Naive thymus-derived CD4-positive, alpha-beta T cell (primary cell): ENCODE measurements around the gene LRRC4C. TPM values are rescaled to one million over a fixed set of nuclear protein-coding genes. Genes with fewer than 3 reads are reported as not detected.

Experiments used
- ATAC-seq: fragments of 150-1000 bp; cut with Tn5 transposase; 2 replicates; pipeline ENCODE4 v1.10.0; 2021; ENCODE audit warnings: mild to moderate bottlenecking, moderate library complexity
- CTCF ChIA-PET: fragments of 350-600 bp; sonication (Branson Sonifier 250); formaldehyde crosslinking; loops from one replicate; lab custom pipeline; 2021; ENCODE audit warnings: antibody characterized with exemption; lab: Charles Lee
- POLR2A ChIA-PET: fragments of 350-600 bp; sonication (Branson Sonifier 250); formaldehyde crosslinking; loops from one replicate; lab custom pipeline; 2021; ENCODE audit warnings: antibody characterized with exemption, inconsistent platforms; lab: Charles Lee
- DNase-seq, 9 donors: peaks; one replicate each; pipeline versions ENCODE4 v3.0.0 to v3.0.0-alpha.2; 2020 to 2022; ENCODE audit warnings: mixed read lengths in 1 of 9
- H3K27ac ChIP-seq: one replicate; pipeline ENCODE4 v1.7.0; 2013; ENCODE audit warnings: mild to moderate bottlenecking, low read depth, low read length, moderate library complexity
- H3K27me3 ChIP-seq, 2 donors: one replicate each; pipeline ENCODE4 v1.7.0; 2013; ENCODE audit warnings: low read length in 2 of 2, mild to moderate bottlenecking in 2 of 2, moderate library complexity in 2 of 2; ENCODE audit not compliant: control insufficient read depth in 2 of 2, insufficient read depth in 2 of 2
- H3K36me3 ChIP-seq, 3 experiments: 1 replicate in 2 of 3; 2 replicates in 1 of 3; pipeline ENCODE4 v1.7.0; 2013; ENCODE audit warnings: low read length in 3 of 3, mild to moderate bottlenecking in 3 of 3, moderate library complexity in 1 of 3; ENCODE audit not compliant: insufficient read depth in 3 of 3, control insufficient read depth in 2 of 3
- H3K4me1 ChIP-seq, 2 donors: one replicate each; pipeline ENCODE4 v1.7.0; 2013; ENCODE audit warnings: low read length in 2 of 2, mild to moderate bottlenecking in 2 of 2, moderate library complexity in 1 of 2; ENCODE audit not compliant: control insufficient read depth in 2 of 2, insufficient read depth in 2 of 2
- H3K4me3 ChIP-seq: 2 replicates; pipeline ENCODE4 v1.7.0; 2013; ENCODE audit warnings: mild to moderate bottlenecking, low read length
- H3K9me3 ChIP-seq, 3 experiments: 1 replicate in 2 of 3; 2 replicates in 1 of 3; pipeline ENCODE4 v1.7.0; 2013; ENCODE audit warnings: low read length in 3 of 3; ENCODE audit not compliant: control insufficient read depth in 2 of 3
- H3K27ac Mint-ChIP-seq, 9 donors: one replicate each; pipeline ENCODE4 v1.8.0; 2020 to 2022; ENCODE audit warnings: mixed read lengths in 9 of 9, mild to moderate bottlenecking in 8 of 9, moderate library complexity in 5 of 9, inconsistent platforms in 2 of 9
- H3K27me3 Mint-ChIP-seq, 5 donors: one replicate each; pipeline ENCODE4 v1.8.0; 2021 to 2022; ENCODE audit warnings: mixed read lengths in 5 of 5, mild to moderate bottlenecking in 1 of 5
- H3K36me3 Mint-ChIP-seq, 5 donors: one replicate each; pipeline ENCODE4 v1.8.0; 2020 to 2022; ENCODE audit warnings: mixed read lengths in 5 of 5, mild to moderate bottlenecking in 3 of 5, inconsistent platforms in 1 of 5
- H3K4me1 Mint-ChIP-seq, 7 donors: one replicate each; pipeline ENCODE4 v1.8.0; 2020 to 2022; ENCODE audit warnings: mixed read lengths in 7 of 7, mild to moderate bottlenecking in 3 of 7, inconsistent platforms in 1 of 7
- H3K4me3 Mint-ChIP-seq, 10 donors: one replicate each; pipeline ENCODE4 v1.8.0; 2020 to 2022; ENCODE audit warnings: mild to moderate bottlenecking in 10 of 10, mixed read lengths in 10 of 10, moderate library complexity in 6 of 10, inconsistent platforms in 2 of 10
- H3K9me3 Mint-ChIP-seq, 11 donors: one replicate each; pipeline ENCODE4 v1.8.0; 2020 to 2022; ENCODE audit warnings: mixed read lengths in 11 of 11, mild to moderate bottlenecking in 4 of 11, inconsistent platforms in 1 of 11, moderate library complexity in 1 of 11
- intact Hi-C, 2 donors: fragments of 100-400 bp; cut with micrococcal nuclease; formaldehyde crosslinking; loops; one replicate each; pipeline ENCODE4 v1.15.1; 2023
- polyA plus RNA-seq, 2 donors: library from polyadenylated mRNA; unstranded; fragments of 300-500 nt; fragmentation: Illumina TruSeq; gene quantifications; one replicate each; pipeline ENCODE4 v1.2.3, GENCODE V29; 2021
- total RNA-seq, 6 experiments: library from RNA in 5 of 6; stranded (reverse) in 5 of 6; gene quantifications; 1 replicate in 5 of 6; 2 replicates in 1 of 6; pipeline ENCODE4 v1.2.3 and lab custom pipeline; 2021 to 2026

The LRRC4C gene
- total and polyA plus RNA-seq, 7 experiments from 2014 or later: not detected

DNA sequence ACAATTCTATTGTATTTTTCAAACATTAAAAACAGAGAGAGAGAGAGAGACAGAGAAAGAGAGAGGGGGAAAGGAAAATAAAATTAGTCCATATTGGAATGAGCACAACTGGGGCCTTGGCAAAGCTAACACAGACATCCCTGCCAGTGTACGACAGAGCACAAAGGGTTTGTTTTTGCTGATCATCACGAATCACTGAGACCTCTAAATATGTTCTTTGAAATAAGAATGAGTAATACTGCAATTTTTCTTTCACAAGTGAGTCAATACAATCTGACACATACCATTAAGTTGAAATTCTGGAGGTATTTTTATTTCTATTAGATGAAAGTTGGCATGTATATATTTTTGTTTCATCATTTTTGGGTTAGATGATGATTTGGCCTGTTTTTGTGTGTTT lies 27.0 kb upstream of the LRRC4C start:
- Histone ChIP-seq H3K4me3 (no peak overlapping the region), H3K36me3 (no peaks in the 10 kb centered on the region), H3K4me1 (no peaks in the 10 kb centered on the region), H3K9me3 (no peaks in the 10 kb centered on the region), H3K27ac (no peak overlapping the region), H3K27me3 (no peaks in the 10 kb centered on the region)
- peaks cover 0 to 4% (median 0%) of the 10 kb centered on the region in 5 donors for H3K36me3 Mint-ChIP-seq
- intact Hi-C loops: no loop called here
- DNase-seq (no peak), ATAC-seq (no peak)
- H3K9me3 Mint-ChIP-seq: peaks cover 0 to 27% (median 5%) of the 10 kb centered on the region in 11 donors
- H3K4me1 Mint-ChIP-seq: no peaks in the 10 kb centered on the region
- H3K27ac Mint-ChIP-seq: no peak overlapping the region
- ChIA-PET CTCF (no interaction called here), POLR2A (no interaction called here)
- no peaks in the 10 kb centered on the region for H3K27me3 Mint-ChIP-seq
- no peak overlapping the region for H3K4me3 Mint-ChIP-seq

DNA sequence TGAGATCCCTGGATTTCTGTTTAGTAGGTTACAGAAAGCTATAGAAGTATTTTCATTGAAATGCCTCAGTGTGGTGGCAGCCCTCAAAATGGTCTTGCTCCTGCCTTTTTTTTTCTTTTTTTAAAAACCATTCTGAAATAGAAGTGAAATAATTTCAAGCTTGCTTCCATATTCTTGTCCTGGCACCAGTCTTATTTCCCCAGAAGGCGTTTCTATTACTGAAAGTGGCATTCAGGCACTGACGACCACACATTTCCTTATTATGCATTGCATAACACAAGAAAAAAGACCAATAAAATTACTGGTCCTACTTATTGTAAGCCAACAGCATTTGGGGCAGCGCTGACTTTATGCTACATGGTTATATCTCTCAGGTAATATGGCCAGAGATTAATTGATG lies 24.5 kb upstream of the LRRC4C start:
- H3K4me1 ChIP-seq: no peaks in the 10 kb centered on the region
- no peaks in the 10 kb centered on the region for H3K36me3 ChIP-seq
- ATAC-seq: no peak
- intact Hi-C loops: no loop called here
- CTCF ChIA-PET: no interaction called here
- H3K27ac Mint-ChIP-seq: no peak overlapping the region
- H3K9me3 Mint-ChIP-seq: peaks cover 0 to 14% (median 5%) of the 10 kb centered on the region in 11 donors
- no peaks in the 10 kb centered on the region for H3K4me1 Mint-ChIP-seq
- no peak overlapping the region for H3K4me3 Mint-ChIP-seq
- H3K27me3 ChIP-seq: no peaks in the 10 kb centered on the region
- no peaks in the 10 kb centered on the region for H3K36me3 Mint-ChIP-seq
- no peak overlapping the region for H3K27ac ChIP-seq
- no peaks in the 10 kb centered on the region for H3K27me3 Mint-ChIP-seq
- no peak for DNase-seq
- H3K9me3 ChIP-seq: no peaks in the 10 kb centered on the region
- POLR2A ChIA-PET: no interaction called here
- no peak overlapping the region for H3K4me3 ChIP-seq

DNA sequence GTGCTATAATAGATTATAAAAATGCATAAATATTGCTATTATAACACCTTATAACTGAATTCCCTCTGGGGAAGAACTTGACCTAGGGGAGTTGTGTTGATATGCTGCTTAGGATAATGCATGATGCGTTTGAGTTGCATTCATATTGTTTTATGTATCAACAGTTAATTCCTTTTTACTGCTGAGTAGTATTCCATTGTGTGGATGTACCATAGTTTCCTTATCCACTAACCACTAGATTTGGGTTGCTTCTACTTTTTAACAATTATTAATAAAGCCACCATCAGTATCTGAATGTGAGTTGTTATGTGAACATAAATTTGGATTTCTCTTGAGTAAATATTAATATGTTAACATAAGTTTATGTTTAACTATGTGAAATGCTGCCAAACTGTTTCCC lies 19.7 kb upstream of the LRRC4C start:
- DNase-seq: no peak
- CTCF ChIA-PET: no interaction called here
- H3K4me3 ChIP-seq: no peak overlapping the region
- Mint-ChIP-seq H3K27me3 (no peaks in the 10 kb centered on the region), H3K4me1 (no peaks in the 10 kb centered on the region), H3K4me3 (no peak overlapping the region), H3K36me3 (no peaks in the 10 kb centered on the region), H3K27ac (no peak overlapping the region), H3K9me3 (peaks cover 3 to 20% (median 7%) of the 10 kb centered on the region in 11 donors)
- no peaks in the 10 kb centered on the region for H3K36me3 ChIP-seq
- no peaks in the 10 kb centered on the region for H3K9me3 ChIP-seq
- ATAC-seq: no peak
- no peak overlapping the region for H3K27ac ChIP-seq
- H3K27me3 ChIP-seq: no peaks in the 10 kb centered on the region
- intact Hi-C loops: no loop called here
- POLR2A ChIA-PET: no interaction called here
- H3K4me1 ChIP-seq: no peaks in the 10 kb centered on the region

DNA sequence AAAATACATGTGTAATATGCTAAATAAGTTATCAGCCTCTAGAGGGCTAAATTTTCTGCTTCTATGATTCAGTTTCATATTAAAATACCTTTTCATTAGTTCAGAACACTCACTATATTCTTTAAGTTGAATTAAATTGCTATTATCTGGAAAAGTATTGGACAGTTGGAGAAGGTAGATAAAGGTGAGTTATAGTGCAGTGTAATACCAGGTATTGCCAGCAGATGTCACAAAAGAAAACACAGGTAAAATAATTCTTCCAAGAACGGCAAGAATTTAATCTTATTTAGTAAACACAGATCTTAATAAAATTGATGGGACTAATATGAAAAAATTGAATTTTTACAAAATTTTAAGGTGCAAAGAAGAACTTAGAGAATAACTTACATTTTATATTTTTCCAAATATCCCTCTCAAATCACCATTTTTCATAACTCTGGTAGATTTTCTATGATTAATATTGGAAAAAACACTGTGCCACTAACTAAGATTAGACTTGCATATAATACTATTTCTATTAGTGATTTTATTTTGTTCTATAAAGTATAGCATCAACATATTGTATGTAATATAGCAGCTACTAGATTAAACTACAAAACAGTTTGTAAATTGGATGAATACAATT lies 1.7 kb upstream of the LRRC4C start:
- Mint-ChIP-seq H3K36me3 (no peaks in the 10 kb centered on the region), H3K27me3 (peaks cover 6 to 24% (median 17%) of the 10 kb centered on the region in 5 donors), H3K9me3 (peaks cover 0 to 15% (median 2%) of the 10 kb centered on the region in 11 donors), H3K4me3 (no peak overlapping the region), H3K4me1 (peaks cover 0 to 5% (median 0%) of the 10 kb centered on the region in 7 donors), H3K27ac (no peak overlapping the region)
- ATAC-seq: no peak
- H3K27ac ChIP-seq: no peak overlapping the region
- ChIA-PET POLR2A (no interaction called here), CTCF (interaction anchor here (0.7 to 1.0 kb wide), 2 partner anchors 12 to 1788 kb away, joined by 3 to 4 read pairs; no protein-coding TSS in a partner anchor)
- H3K4me3 ChIP-seq: no peak overlapping the region
- H3K9me3 ChIP-seq: no peaks in the 10 kb centered on the region
- intact Hi-C loops: no loop called here
- DNase-seq: no peak
- H3K4me1 ChIP-seq: no peaks in the 10 kb centered on the region
- H3K27me3 ChIP-seq: no peaks in the 10 kb centered on the region
- no peaks in the 10 kb centered on the region for H3K36me3 ChIP-seq

DNA sequence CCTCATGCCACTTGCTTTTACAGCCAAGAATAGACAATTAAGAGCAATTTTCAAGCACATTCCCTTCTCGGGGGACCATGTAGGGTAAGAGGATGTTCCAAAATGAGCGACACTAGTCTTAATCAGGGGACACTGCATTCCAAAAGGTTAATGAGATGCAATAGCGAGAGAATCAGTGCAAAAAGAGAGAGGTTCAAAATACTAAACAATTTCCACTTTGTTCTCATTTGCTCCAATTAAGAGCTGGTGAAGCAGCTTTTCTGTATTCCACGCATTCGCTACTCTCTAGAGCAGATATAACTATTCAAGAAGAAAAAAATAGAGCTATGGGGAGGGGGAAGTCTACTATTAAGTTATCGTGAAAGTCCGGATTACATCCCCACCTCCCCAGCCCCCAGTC lies 811 bp downstream of the LRRC4C start:
- no peaks in the 10 kb centered on the region for H3K27me3 ChIP-seq
- no peak overlapping the region for H3K27ac Mint-ChIP-seq
- no peak for DNase-seq
- peaks cover 6 to 24% (median 17%) of the 10 kb centered on the region in 5 donors for H3K27me3 Mint-ChIP-seq
- no peak overlapping the region for H3K4me3 ChIP-seq
- H3K9me3 ChIP-seq: no peaks in the 10 kb centered on the region
- H3K36me3 Mint-ChIP-seq: no peaks in the 10 kb centered on the region
- POLR2A ChIA-PET: no interaction called here
- H3K9me3 Mint-ChIP-seq: peaks cover 0 to 16% (median under 1%) of the 10 kb centered on the region in 11 donors
- H3K27ac ChIP-seq: no peak overlapping the region
- H3K4me1 ChIP-seq: no peaks in the 10 kb centered on the region
- ATAC-seq: no peak
- H3K4me1 Mint-ChIP-seq: peaks cover 0 to 5% (median 0%) of the 10 kb centered on the region in 7 donors
- CTCF ChIA-PET: no interaction called here
- no peak overlapping the region for H3K4me3 Mint-ChIP-seq
- no peaks in the 10 kb centered on the region for H3K36me3 ChIP-seq
- intact Hi-C loops: no loop called here

DNA sequence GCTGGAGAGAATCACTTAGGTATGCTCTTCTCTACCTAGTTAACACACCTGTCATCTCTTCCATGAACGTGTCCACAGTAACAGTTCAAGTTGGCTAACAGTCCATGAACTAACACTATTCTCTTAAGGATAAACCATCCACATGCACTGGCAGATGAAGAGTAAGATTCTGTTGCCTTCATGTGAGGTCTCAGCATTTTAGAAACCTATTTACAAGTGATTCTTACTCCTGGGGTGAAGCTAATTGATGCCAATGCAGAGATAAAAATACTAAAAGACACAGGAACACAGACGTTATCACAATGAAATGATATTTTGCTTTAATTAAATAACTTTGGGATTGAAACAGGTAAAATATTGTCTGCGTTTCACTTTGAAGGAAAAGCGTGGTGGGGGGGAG lies 1.3 kb downstream of the LRRC4C start:
- no peak overlapping the region for H3K27ac ChIP-seq
- Mint-ChIP-seq H3K27me3 (peaks cover 6 to 24% (median 17%) of the 10 kb centered on the region in 5 donors), H3K27ac (no peak overlapping the region), H3K4me3 (no peak overlapping the region), H3K9me3 (peaks cover 0 to 11% (median 0%) of the 10 kb centered on the region in 11 donors), H3K36me3 (no peaks in the 10 kb centered on the region), H3K4me1 (peaks cover 0 to 5% (median 0%) of the 10 kb centered on the region in 7 donors)
- H3K4me3 ChIP-seq: no peak overlapping the region
- POLR2A ChIA-PET: no interaction called here
- no peak for DNase-seq
- intact Hi-C loops: no loop called here
- no peaks in the 10 kb centered on the region for H3K9me3 ChIP-seq
- no peaks in the 10 kb centered on the region for H3K4me1 ChIP-seq
- CTCF ChIA-PET: no interaction called here
- no peaks in the 10 kb centered on the region for H3K36me3 ChIP-seq
- no peaks in the 10 kb centered on the region for H3K27me3 ChIP-seq
- no peak for ATAC-seq
